ENCODE results near the gene SLA2. TPM values are rescaled to one million over a fixed set of nuclear protein-coding genes. Genes with fewer than 3 reads are reported as not detected.

Gene SLA2
- total and polyA plus RNA-seq, 8 donors = 0.87 to 1.8 (median 1.1) TPM

- no peak overlapping the region for H3K27ac ChIP-seq
- DNase-seq = no peak
- H3K27me3 ChIP-seq = no peaks in the 10 kb centered on the region
- TF ChIP-seq CTCF (IDR thresholded peaks at IDR 0.05) = no peak
- intact Hi-C loops (cut with DNase I) = no loop called here
- no peaks in the 10 kb centered on the region for H3K9me3 ChIP-seq
- ATAC-seq = peak; percentile 80
- no peak overlapping the region for H3K4me3 ChIP-seq
- no peaks in the 10 kb centered on the region for H3K36me3 ChIP-seq
- no peaks in the 10 kb centered on the region for H3K4me1 ChIP-seq
Observed at GRCh38 chr20:36624068-36624943, 21.7 kb downstream of the SLA2 start.

DNA sequence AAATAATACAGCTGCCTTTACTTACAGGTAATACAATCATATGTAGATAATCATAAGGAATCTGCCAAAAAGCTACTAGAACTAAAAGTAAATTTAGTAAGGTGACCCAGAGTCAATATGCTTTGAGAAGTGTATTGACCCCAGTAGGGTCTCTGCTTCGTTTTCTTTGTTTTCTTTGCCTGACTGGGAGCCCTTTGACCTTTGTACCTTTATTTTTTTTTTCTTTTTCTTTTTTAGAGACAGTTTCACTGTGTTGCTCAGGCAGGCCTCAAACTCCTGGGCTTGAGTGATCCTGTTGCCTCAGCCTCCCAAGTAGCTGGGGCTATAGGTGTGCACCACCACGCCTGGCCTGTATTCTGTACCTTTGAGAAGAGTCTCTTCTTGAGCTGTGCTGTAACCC lies 22.6 kb downstream of the SLA2 start:
- no peaks in the 10 kb centered on the region for H3K9me3 ChIP-seq
- no peak for DNase-seq
- no peak overlapping the region for H3K27ac ChIP-seq
- H3K4me3 ChIP-seq = no peak overlapping the region
- H3K36me3 ChIP-seq = no peaks in the 10 kb centered on the region
- no peaks in the 10 kb centered on the region for H3K27me3 ChIP-seq
- no peak for TF ChIP-seq CTCF (IDR thresholded peaks at IDR 0.05)
- intact Hi-C loops (cut with DNase I) = no loop called here
- ATAC-seq = no peak
- H3K4me1 ChIP-seq = no peaks in the 10 kb centered on the region

GRCh38 chr20:36620917-36621316 lies 25.1 kb downstream of the SLA2 start:
- no peaks in the 10 kb centered on the region for H3K4me1 ChIP-seq
- H3K4me3 ChIP-seq = no peak overlapping the region
- DNase-seq = no peak
- intact Hi-C loops (cut with DNase I) = no loop called here
- ATAC-seq = no peak
- no peaks in the 10 kb centered on the region for H3K27me3 ChIP-seq
- no peak overlapping the region for H3K27ac ChIP-seq
- H3K36me3 ChIP-seq = peaks cover 0 to 2% of the 10 kb centered on the region in 2 donors
- TF ChIP-seq CTCF (IDR thresholded peaks at IDR 0.05) = no peak
- H3K9me3 ChIP-seq = no peaks in the 10 kb centered on the region

DNA sequence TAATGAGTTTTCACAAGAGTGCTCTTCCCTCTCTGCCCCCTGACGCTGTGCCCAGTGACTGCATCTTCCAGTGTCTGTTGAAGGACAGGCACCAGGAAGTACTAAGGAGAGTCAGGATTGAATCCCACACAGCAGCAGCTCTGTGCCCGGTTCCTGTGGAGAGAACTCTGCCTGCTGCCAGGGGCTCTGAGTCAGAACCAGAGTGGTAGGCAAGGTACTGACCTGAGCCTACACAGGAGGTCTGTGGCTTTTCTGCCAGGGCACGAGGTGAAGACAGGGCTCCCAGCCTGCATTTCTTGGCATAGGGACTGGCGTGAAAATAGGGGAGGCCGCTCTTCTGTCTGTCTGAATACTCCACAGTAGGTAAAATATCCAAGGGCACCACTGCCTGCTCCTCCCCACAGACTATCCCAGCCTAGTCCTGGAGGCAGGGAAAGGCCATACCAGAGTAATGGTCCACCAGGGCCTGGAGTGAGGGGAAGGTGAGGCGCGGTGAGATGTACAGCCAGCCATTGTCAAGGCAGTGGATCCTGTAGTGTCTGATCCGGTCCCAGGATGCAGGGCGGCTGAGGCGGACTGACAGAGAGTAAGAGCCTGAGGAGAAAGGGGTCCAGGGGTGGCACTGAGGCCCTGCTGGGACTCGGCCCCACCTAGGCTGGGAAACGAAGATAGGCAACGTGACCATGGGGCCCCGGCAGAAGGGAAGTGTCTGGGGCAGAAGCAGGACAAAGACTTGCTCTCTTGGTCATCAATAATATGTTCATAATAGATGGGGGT lies 31.0 kb downstream of the SLA2 start:
- ATAC-seq (peak; percentile 14), DNase-seq (no peak)
- no peak overlapping the region for H3K27ac ChIP-seq
- H3K4me1 ChIP-seq = no peaks in the 10 kb centered on the region
- H3K36me3 ChIP-seq = peaks cover 0 to 61% of the 10 kb centered on the region in 2 donors
- TF ChIP-seq CTCF (IDR thresholded peaks at IDR 0.05) = no peak
- intact Hi-C loops (cut with DNase I) = no loop called here
- H3K27me3 ChIP-seq = no peaks in the 10 kb centered on the region
- H3K9me3 ChIP-seq = no peaks in the 10 kb centered on the region
- no peak overlapping the region for H3K4me3 ChIP-seq

- H3K9me3 ChIP-seq = no peaks in the 10 kb centered on the region
- DNase-seq (peak in 2 of 4 donors; percentile 68 to 85), ATAC-seq (peak; percentile 84)
- peaks cover 0 to 70% of the 10 kb centered on the region in 2 donors for H3K36me3 ChIP-seq
- H3K4me1 ChIP-seq = no peaks in the 10 kb centered on the region
- no peak overlapping the region for H3K4me3 ChIP-seq
- intact Hi-C loops (cut with DNase I) = no loop called here
- no peak for TF ChIP-seq CTCF (IDR thresholded peaks at IDR 0.05)
- H3K27me3 ChIP-seq = no peaks in the 10 kb centered on the region
- no peak overlapping the region for H3K27ac ChIP-seq
Observed at GRCh38 chr20:36613974-36614373, 32.0 kb downstream of the SLA2 start.
